Psoas muscle (tissue), 7 donors: ENCODE results near the gene FUT1. TPM values are rescaled to one million over a fixed set of nuclear protein-coding genes. Genes with fewer than 3 reads are reported as not detected.

Source experiments
- polyA plus RNA-seq, 3 donors: library from polyadenylated mRNA; stranded (reverse); fragments of 200-250 nt; gene quantifications; one replicate each; pipeline ENCODE4 v1.2.3, GENCODE V29; 2013
- total RNA-seq, 4 donors: library from RNA; stranded (reverse); fragmentation: NEBNext Ultra II Directional in 2 of 4; extraction: Animal tissue kit (Norgen Biotek cat#: 25700) in 2 of 4; gene quantifications; one replicate each; pipeline versions ENCODE4 v1.2.1 to v1.2.4, GENCODE V29; 2021 to 2023
- donor health status: healthy with polysubstance abuse.
- donor health status: DM: no; HTN: no; CAD: no; lungs with moderate emphysema.
- donor health status: Bipolar disorder and iron deficiency.
- donor health status: healthy.
- donor health status: DM: no; HTN: no; CAD: no.
- donor health status: DM: no; HTN: no; CAD: no.
- donor health status: DM: yes; HTN: yes; CAD: no.

The FUT1 gene
- total and polyA plus RNA-seq, 7 donors = 1.1 to 2.3 (median 1.6) TPM

Other genes with a start within 250 kb of the FUT1 start
- gene LMTK3, start 240.8 kb downstream of the FUT1 start, total RNA-seq = under 1 TPM in 2 of 4 donors, not detected in 2; 0.06 to 0.14 TPM
- gene LMTK3, start 240.8 kb downstream of the FUT1 start, polyA plus RNA-seq = under 1 TPM; 0.03 to 0.06 (median 0.05) TPM
- not detected for gene SULT2B1, start 200.5 kb downstream of the FUT1 start, total RNA-seq
- under 1 TPM in 2 of 3 donors, not detected in 1; 0.06 to 0.23 TPM for gene SULT2B1, start 200.5 kb downstream of the FUT1 start, polyA plus RNA-seq
- gene SPACA4, start 145.9 kb downstream of the FUT1 start, total RNA-seq = not detected
- not detected for gene SPACA4, start 145.9 kb downstream of the FUT1 start, polyA plus RNA-seq
- not detected for gene FAM83E, start 137.6 kb downstream of the FUT1 start, total RNA-seq
- gene FAM83E, start 137.6 kb downstream of the FUT1 start, polyA plus RNA-seq = under 1 TPM in 2 of 3 donors, not detected in 1; 0.01 to 0.20 TPM
- gene RPL18, start 133.5 kb downstream of the FUT1 start, total RNA-seq = 100 to 1,000 TPM; 506 to 730 (median 645) TPM
- gene RPL18, start 133.5 kb downstream of the FUT1 start, polyA plus RNA-seq = 1,000 to 10,000 TPM; 1,096 to 1,745 (median 1,373) TPM
- 10 to 100 TPM in 2 of 4 donors, 1 to 10 TPM in 2; 4.1 to 12.8 (median 8.8) TPM for gene SPHK2, start 133.1 kb downstream of the FUT1 start, total RNA-seq
- gene SPHK2, start 133.1 kb downstream of the FUT1 start, polyA plus RNA-seq = 1 to 10 TPM; 3.3 to 7.4 (median 4.8) TPM
- 10 to 100 TPM in 1 of 4 donors, 1 to 10 TPM in 3; 3.6 to 14.5 (median 6.5) TPM for gene DBP, start 115.3 kb downstream of the FUT1 start, total RNA-seq
- gene DBP, start 115.3 kb downstream of the FUT1 start, polyA plus RNA-seq = 1 to 10 TPM; 2.8 to 7.0 (median 3.2) TPM
- 1 to 10 TPM; 4.1 to 8.8 (median 6.4) TPM for gene CA11, start 106.5 kb downstream of the FUT1 start, total RNA-seq
- 10 to 100 TPM in 1 of 3 donors, 1 to 10 TPM in 2; 2.3 to 10.6 (median 9.2) TPM for gene CA11, start 106.5 kb downstream of the FUT1 start, polyA plus RNA-seq
- under 1 TPM in 1 of 4 donors, not detected in 3; 0.21 TPM for gene NTN5, start 79.6 kb downstream of the FUT1 start, total RNA-seq
- under 1 TPM in 1 of 3 donors, not detected in 2; 0.04 TPM for gene NTN5, start 79.6 kb downstream of the FUT1 start, polyA plus RNA-seq
- not detected for gene FUT2, start 56.7 kb downstream of the FUT1 start, total RNA-seq
- not detected for gene FUT2, start 56.7 kb downstream of the FUT1 start, polyA plus RNA-seq
- gene MAMSTR, start 32.9 kb downstream of the FUT1 start, total RNA-seq = 10 to 100 TPM in 3 of 4 donors, 1 to 10 TPM in 1; 7.9 to 50.9 (median 32.9) TPM
- gene MAMSTR, start 32.9 kb downstream of the FUT1 start, polyA plus RNA-seq = 10 to 100 TPM in 1 of 3 donors, 1 to 10 TPM in 2; 3.1 to 10.5 (median 8.4) TPM
- gene RASIP1, start 12.0 kb downstream of the FUT1 start, total RNA-seq = 1 to 10 TPM; 6.9 to 9.7 (median 8.0) TPM
- gene RASIP1, start 12.0 kb downstream of the FUT1 start, polyA plus RNA-seq = 1 to 10 TPM; 3.9 to 7.7 (median 4.9) TPM
- gene IZUMO1, start 5.7 kb downstream of the FUT1 start, total RNA-seq = under 1 TPM in 3 of 4 donors, not detected in 1; 0.26 to 0.76 (median 0.36) TPM
- gene IZUMO1, start 5.7 kb downstream of the FUT1 start, polyA plus RNA-seq = under 1 TPM in 2 of 3 donors, not detected in 1; 0.18 to 0.66 TPM
- 1 to 10 TPM in 2 of 4 donors, not detected in 2; 1.7 to 6.2 TPM for gene FGF21, start 2.9 kb upstream of the FUT1 start, total RNA-seq
- under 1 TPM in 2 of 3 donors, not detected in 1; 0.06 to 0.31 TPM for gene FGF21, start 2.9 kb upstream of the FUT1 start, polyA plus RNA-seq
- gene BCAT2, start 58.4 kb upstream of the FUT1 start, total RNA-seq = 10 to 100 TPM; 24.6 to 48.5 (median 29.9) TPM
- gene BCAT2, start 58.4 kb upstream of the FUT1 start, polyA plus RNA-seq = 10 to 100 TPM; 14.4 to 22.9 (median 20.0) TPM
- gene HSD17B14, start 83.8 kb upstream of the FUT1 start, total RNA-seq = 1 to 10 TPM in 1 of 4 donors, under 1 TPM in 3; 0.61 to 1.2 (median 0.80) TPM
- under 1 TPM; 0.15 to 0.66 (median 0.29) TPM for gene HSD17B14, start 83.8 kb upstream of the FUT1 start, polyA plus RNA-seq
- gene PLEKHA4, start 116.0 kb upstream of the FUT1 start, total RNA-seq = 10 to 100 TPM in 3 of 4 donors, 1 to 10 TPM in 1; 9.4 to 30.0 (median 20.2) TPM
- 10 to 100 TPM; 11.1 to 14.9 (median 12.3) TPM for gene PLEKHA4, start 116.0 kb upstream of the FUT1 start, polyA plus RNA-seq
- 10 to 100 TPM; 34.5 to 93.4 (median 41.3) TPM for gene PPP1R15A, start 119.8 kb upstream of the FUT1 start, total RNA-seq
- gene PPP1R15A, start 119.8 kb upstream of the FUT1 start, polyA plus RNA-seq = 10 to 100 TPM; 61.1 to 86.3 (median 83.7) TPM
- under 1 TPM in 2 of 4 donors, not detected in 2; 0.13 to 0.17 TPM for gene TULP2, start 146.1 kb upstream of the FUT1 start, total RNA-seq
- under 1 TPM in 2 of 3 donors, not detected in 1; 0.06 to 0.07 TPM for gene TULP2, start 146.1 kb upstream of the FUT1 start, polyA plus RNA-seq
- 100 to 1,000 TPM in 2 of 4 donors, 10 to 100 TPM in 2; 86.4 to 143 (median 101) TPM for gene NUCB1, start 147.7 kb upstream of the FUT1 start, total RNA-seq
- 10 to 100 TPM; 49.9 to 97.1 (median 90.7) TPM for gene NUCB1, start 147.7 kb upstream of the FUT1 start, polyA plus RNA-seq
- gene DHDH, start 181.1 kb upstream of the FUT1 start, total RNA-seq = under 1 TPM in 1 of 4 donors, not detected in 3; 0.21 TPM
- under 1 TPM in 1 of 3 donors, not detected in 2; 0.14 TPM for gene DHDH, start 181.1 kb upstream of the FUT1 start, polyA plus RNA-seq
- 10 to 100 TPM; 16.8 to 24.4 (median 22.0) TPM for gene BAX, start 202.2 kb upstream of the FUT1 start, total RNA-seq
- gene BAX, start 202.2 kb upstream of the FUT1 start, polyA plus RNA-seq = 10 to 100 TPM; 20.7 to 66.1 (median 35.6) TPM
- 1,000 to 10,000 TPM in 3 of 4 donors, 100 to 1,000 TPM in 1; 802 to 2,269 (median 1,158) TPM for gene FTL, start 212.7 kb upstream of the FUT1 start, total RNA-seq
- gene FTL, start 212.7 kb upstream of the FUT1 start, polyA plus RNA-seq = 1,000 to 10,000 TPM; 1,296 to 1,753 (median 1,467) TPM
- 100 to 1,000 TPM; 147 to 331 (median 238) TPM for gene GYS1, start 240.7 kb upstream of the FUT1 start, total RNA-seq
- 10 to 100 TPM; 30.9 to 61.3 (median 58.9) TPM for gene GYS1, start 240.7 kb upstream of the FUT1 start, polyA plus RNA-seq
- gene RUVBL2, start 241.2 kb upstream of the FUT1 start, total RNA-seq = 10 to 100 TPM; 61.1 to 87.4 (median 81.8) TPM
- 10 to 100 TPM; 62.7 to 76.5 (median 69.5) TPM for gene RUVBL2, start 241.2 kb upstream of the FUT1 start, polyA plus RNA-seq